Psoas muscle (tissue), 8 donors: ENCODE measurements around the gene TMEM44. TPM values are rescaled to one million over a fixed set of nuclear protein-coding genes. Genes with fewer than 3 reads are reported as not detected.

ENCODE experiments used
- ATAC-seq, 4 donors: fragments of 200-7000 bp; cut with Tn5 transposase; one replicate each; pipeline ENCODE4 v1.9.1; 2020; ENCODE audit warnings: moderate library complexity in 3 of 4, mild to moderate bottlenecking in 2 of 4
- DNase-seq, 2 donors: peaks; one replicate each; pipeline ENCODE4 v3.0.0-alpha.2; 2020
- H3K27ac ChIP-seq: fragments of 200-600 bp; one replicate; pipeline ENCODE4 v1.8.0; 2022
- H3K27me3 ChIP-seq, 3 donors: fragments of 200-600 bp in 1 of 3; one replicate each; pipeline versions ENCODE4 v1.6.1 to v1.8.0; 2013 to 2022; ENCODE audit warnings: low read length in 2 of 3, mild to moderate bottlenecking in 2 of 3, moderate library complexity in 1 of 3; ENCODE audit not compliant: insufficient read depth in 3 of 3
- H3K36me3 ChIP-seq, 2 donors: fragments of 200-600 bp in 1 of 2; one replicate each; pipeline versions ENCODE4 v1.6.1 to v1.8.0; 2013 to 2022; ENCODE audit warnings: low read depth in 1 of 2, mild to moderate bottlenecking in 1 of 2, moderate library complexity in 1 of 2; ENCODE audit not compliant: insufficient read depth in 1 of 2
- H3K4me1 ChIP-seq: fragments of 200-600 bp; one replicate; pipeline ENCODE4 v1.8.0; 2022
- H3K4me3 ChIP-seq: fragments of 200-600 bp; one replicate; pipeline ENCODE4 v1.8.0; 2022; ENCODE audit warnings: mild to moderate bottlenecking
- H3K9me3 ChIP-seq: fragments of 200-600 bp; one replicate; pipeline ENCODE4 v1.8.0; 2022
- WGBS, 3 donors: extraction: QIAGEN DNeasy Blood & Tissue Kit; methylation state at CpG; one replicate each; pipeline versions ENCODE4 v1.1.6 to v1.1.7; 2013; 5-methylcytosine and 5-hydroxymethylcytosine counted together
- intact Hi-C, 2 donors: fragments of 100-400 bp; cut with DNase I; formaldehyde crosslinking; loops; one replicate each; pipeline versions ENCODE4 v1.11.0 to v1.14.2; 2022
- polyA plus RNA-seq, 3 donors: library from polyadenylated mRNA; stranded (reverse); fragments of 200-250 nt; gene quantifications; one replicate each; pipeline ENCODE4 v1.2.3, GENCODE V29; 2013
- total RNA-seq, 4 donors: library from RNA; stranded (reverse); fragmentation: NEBNext Ultra II Directional in 2 of 4; extraction: Animal tissue kit (Norgen Biotek cat#: 25700) in 2 of 4; gene quantifications; one replicate each; pipeline versions ENCODE4 v1.2.1 to v1.2.4, GENCODE V29; 2021 to 2023
- TF ChIP-seq, protein P1 (sequence below): fragments of 200-600 bp; IDR thresholded peaks from one replicate; pipeline ENCODE4 v1.8.0; 2022; ENCODE audit warnings: antibody characterized with exemption
- donor health status: healthy with polysubstance abuse.
- donor health status: DM: no; HTN: no; CAD: no; lungs with moderate emphysema.
- donor health status: Bipolar disorder and iron deficiency.
- donor health status: healthy.
- donor health status: DM: yes; HTN: yes; CAD: no.
- donor health status: DM: no; HTN: no; CAD: no.
- donor health status: DM: no; HTN: no; CAD: no.
- donor health status: DM: yes; HTN: yes; CAD: no.

TMEM44 gene
- total and polyA plus RNA-seq, 7 donors = 2.0 to 4.4 (median 3.1) TPM

DNA sequence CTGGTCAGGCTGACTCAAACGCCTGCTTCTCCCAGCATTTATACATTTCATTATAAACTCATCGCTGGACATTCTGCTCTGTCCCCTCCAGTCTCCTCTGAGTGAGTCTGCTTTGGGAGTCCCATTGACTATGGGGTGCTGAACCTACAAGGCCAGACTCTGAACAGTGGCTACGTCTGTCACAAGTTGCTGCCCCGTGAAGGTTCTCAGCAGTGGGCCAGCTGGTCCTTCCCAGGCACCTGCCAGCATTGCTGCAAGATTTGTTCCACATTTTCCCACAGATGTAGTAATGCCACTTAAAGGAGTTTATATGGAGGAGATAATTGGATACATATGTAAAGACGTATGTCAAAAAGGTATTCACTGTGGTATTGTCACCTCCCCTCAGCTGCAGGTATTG is 73.7 kb downstream of the TMEM44 start:
- H3K4me3 ChIP-seq = no peak overlapping the region
- no peaks in the 10 kb centered on the region for H3K36me3 ChIP-seq
- intact Hi-C loops = no loop called here
- H3K9me3 ChIP-seq = no peaks in the 10 kb centered on the region
- ATAC-seq = no peak
- TF ChIP-seq, protein P1, sequence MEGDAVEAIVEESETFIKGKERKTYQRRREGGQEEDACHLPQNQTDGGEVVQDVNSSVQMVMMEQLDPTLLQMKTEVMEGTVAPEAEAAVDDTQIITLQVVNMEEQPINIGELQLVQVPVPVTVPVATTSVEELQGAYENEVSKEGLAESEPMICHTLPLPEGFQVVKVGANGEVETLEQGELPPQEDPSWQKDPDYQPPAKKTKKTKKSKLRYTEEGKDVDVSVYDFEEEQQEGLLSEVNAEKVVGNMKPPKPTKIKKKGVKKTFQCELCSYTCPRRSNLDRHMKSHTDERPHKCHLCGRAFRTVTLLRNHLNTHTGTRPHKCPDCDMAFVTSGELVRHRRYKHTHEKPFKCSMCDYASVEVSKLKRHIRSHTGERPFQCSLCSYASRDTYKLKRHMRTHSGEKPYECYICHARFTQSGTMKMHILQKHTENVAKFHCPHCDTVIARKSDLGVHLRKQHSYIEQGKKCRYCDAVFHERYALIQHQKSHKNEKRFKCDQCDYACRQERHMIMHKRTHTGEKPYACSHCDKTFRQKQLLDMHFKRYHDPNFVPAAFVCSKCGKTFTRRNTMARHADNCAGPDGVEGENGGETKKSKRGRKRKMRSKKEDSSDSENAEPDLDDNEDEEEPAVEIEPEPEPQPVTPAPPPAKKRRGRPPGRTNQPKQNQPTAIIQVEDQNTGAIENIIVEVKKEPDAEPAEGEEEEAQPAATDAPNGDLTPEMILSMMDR = no peak
- 62 to 75% (median 74%) methylated on average over 5 of the region's 5 CpGs for WGBS, 3 donors
- H3K27me3 ChIP-seq = no peaks in the 10 kb centered on the region
- no peak overlapping the region for H3K27ac ChIP-seq
- DNase-seq = no peak
- H3K4me1 ChIP-seq = no peaks in the 10 kb centered on the region

DNA sequence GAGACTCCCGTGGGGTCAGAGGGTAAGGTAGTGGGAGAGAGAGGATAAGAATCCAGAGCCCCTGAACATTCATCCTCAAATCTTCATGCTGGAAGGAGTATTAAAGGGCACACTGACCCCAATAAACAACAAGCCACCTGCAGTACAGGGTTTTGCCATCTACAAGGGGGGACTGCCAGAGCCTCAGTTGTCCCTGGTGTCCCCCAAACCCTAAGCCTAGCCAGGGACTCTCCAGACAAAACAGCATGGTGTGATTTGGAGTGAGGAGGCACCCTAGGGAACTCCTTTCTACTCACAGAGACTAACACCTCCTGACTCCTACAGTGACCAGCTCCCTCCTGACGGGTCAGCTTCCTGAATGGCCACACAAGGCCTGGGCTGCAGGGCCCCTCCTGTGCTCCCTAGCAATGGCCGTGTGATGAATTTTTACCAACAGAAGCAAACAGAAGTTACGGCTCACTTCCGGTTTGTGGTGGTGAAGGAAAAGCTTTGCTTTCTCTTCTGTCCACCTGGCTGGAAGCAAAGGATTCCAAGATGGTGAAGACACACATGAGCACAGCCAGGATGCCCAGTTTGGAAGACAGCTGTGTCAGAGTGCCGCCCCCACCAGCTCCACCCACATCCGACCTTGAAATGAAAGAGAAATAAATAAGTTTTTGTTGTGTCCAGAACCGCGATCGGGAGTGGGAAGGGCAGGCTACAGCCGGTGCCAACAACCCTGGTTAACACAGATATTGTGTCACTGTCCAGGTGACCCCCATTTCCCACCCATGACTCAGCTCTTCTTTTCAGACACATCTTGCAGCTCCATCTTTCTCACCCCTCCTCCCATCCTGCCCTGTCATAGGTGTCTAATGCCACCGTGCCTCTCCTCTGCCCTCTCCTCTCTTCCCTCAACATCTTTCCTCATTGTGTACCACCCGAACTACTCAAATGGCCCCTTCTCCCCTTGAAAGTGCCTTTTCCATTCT is 76.8 kb downstream of the TMEM44 start:
- Histone ChIP-seq H3K9me3 (no peaks in the 10 kb centered on the region), H3K27ac (no peak overlapping the region), H3K4me1 (no peaks in the 10 kb centered on the region), H3K4me3 (peak overlapping the region; percentile 15), H3K36me3 (no peaks in the 10 kb centered on the region), H3K27me3 (no peaks in the 10 kb centered on the region)
- ATAC-seq = peak in 1 of 4 donors; percentile 21
- WGBS, 3 donors = 51 to 61% (median 55%) methylated on average over 13 of the region's 13 CpGs
- no peak for DNase-seq
- intact Hi-C loops = no loop called here
- TF ChIP-seq, protein P1 = no peak

GRCh38 chr3:194555175-194556062 is 77.8 kb downstream of the TMEM44 start:
- intact Hi-C loops = no loop called here
- DNase-seq (no peak), ATAC-seq (no peak)
- Histone ChIP-seq H3K27me3 (no peaks in the 10 kb centered on the region), H3K36me3 (no peaks in the 10 kb centered on the region), H3K27ac (no peak overlapping the region), H3K4me3 (no peak overlapping the region), H3K9me3 (no peaks in the 10 kb centered on the region), H3K4me1 (no peaks in the 10 kb centered on the region)
- WGBS, 3 donors = 64 to 74% (median 71%) methylated on average over 15 of the region's 15 CpGs
- TF ChIP-seq, protein P1 = no peak

GRCh38 chr3:194554473-194555123 is 78.6 kb downstream of the TMEM44 start:
- no peaks in the 10 kb centered on the region for H3K4me1 ChIP-seq
- H3K9me3 ChIP-seq = no peaks in the 10 kb centered on the region
- TF ChIP-seq, protein P1 = no peak
- 66 to 76% (median 71%) methylated on average over 10 of the region's 10 CpGs for WGBS, 3 donors
- no peaks in the 10 kb centered on the region for H3K27me3 ChIP-seq
- H3K4me3 ChIP-seq = no peak overlapping the region
- DNase-seq (no peak), ATAC-seq (no peak)
- no peaks in the 10 kb centered on the region for H3K36me3 ChIP-seq
- intact Hi-C loops = no loop called here
- no peak overlapping the region for H3K27ac ChIP-seq
